GM10248 (cell line): ENCODE measurements around the gene TMEM106C.

Experiments used
- CTCF ChIA-PET: fragments of 300-600 bp; sonication (Branson Sonifier 250); formaldehyde crosslinking; extraction: SDS; loops from one replicate; lab custom pipeline; 2021; ENCODE audit warnings: antibody characterized with exemption; lab: Yijun Ruan, JAX
- POLR2A ChIA-PET: fragments of 350-650 bp; sonication (Branson Sonifier 250); formaldehyde crosslinking; extraction: SDS; loops from one replicate; lab custom pipeline; 2020; ENCODE audit warnings: antibody characterized with exemption; lab: Yijun Ruan, JAX
- DNase-seq: peaks from one replicate; pipeline ENCODE4 v3.0.0; 2012; ENCODE audit errors: extremely low spot score
- CTCF ChIP-seq: IDR thresholded peaks from 2 replicates; pipeline ENCODE4 v1.5.1; 2012; ENCODE audit warnings: mild to moderate bottlenecking, low read depth; ENCODE audit errors: extremely low read depth, missing control alignments, control extremely low read depth

TMEM106C gene

GRCh38 chr12:47967461-47968321 is 4.3 kb downstream of the TMEM106C start:
- DNase-seq: no peak
- ChIA-PET POLR2A (no interaction called here), CTCF (interaction anchor here (0.6 to 1.4 kb wide), 4 partner anchors 8 to 296 kb away, joined by 3 to 6 read pairs (median 4); no protein-coding TSS in a partner anchor)
- TF ChIP-seq CTCF: no peak

GRCh38 chr12:47969845-47970244 is 6.4 kb downstream of the TMEM106C start:
- no peak for TF ChIP-seq CTCF
- no peak for DNase-seq
- CTCF ChIA-PET: interaction anchor here (1.2 to 1.6 kb wide), 2 partner anchors 12 to 195 kb away, joined by 4 read pairs; no protein-coding TSS in a partner anchor
- POLR2A ChIA-PET: no interaction called here

GRCh38 chr12:47970843-47971242 is 7.4 kb downstream of the TMEM106C start:
- no peak for DNase-seq
- POLR2A ChIA-PET: no interaction called here
- CTCF ChIA-PET: interaction anchor here (1.0 to 1.3 kb wide), 3 partner anchors 21 to 192 kb away, joined by 3 to 9 read pairs (median 3); no protein-coding TSS in a partner anchor
- no peak for TF ChIP-seq CTCF

- CTCF ChIA-PET: interaction anchor here (5.9 kb wide), 1 partner anchor 11 kb away, joined by 28 read pairs; the partner anchor contains the start of gene TMEM106C
- no peak for DNase-seq
Observed at GRCh38 chr12:47972895-47973294, 9.5 kb downstream of the TMEM106C start.

GRCh38 chr12:47973870-47974269 is 10.5 kb downstream of the TMEM106C start:
- CTCF ChIA-PET: interaction anchor here (5.9 kb wide), 1 partner anchor 12 kb away, joined by 28 read pairs; the partner anchor contains the start of gene TMEM106C
- TF ChIP-seq CTCF: no peak
- POLR2A ChIA-PET: no interaction called here

More at GRCh38 chr12:47972895-47973294, 9.5 kb downstream of the TMEM106C start:
- TF ChIP-seq CTCF: no peak
- POLR2A ChIA-PET: no interaction called here

GRCh38 chr12:47975036-47975620 is 11.7 kb downstream of the TMEM106C start:
- no peak for TF ChIP-seq CTCF
- POLR2A ChIA-PET: no interaction called here
- CTCF ChIA-PET: interaction anchor here (1.0 to 5.9 kb wide), 4 partner anchors 13 to 173 kb away, joined by 3 to 28 read pairs (median 4); partner anchors contain the start of gene TMEM106C
- no peak for DNase-seq

More at GRCh38 chr12:47973870-47974269, 10.5 kb downstream of the TMEM106C start:
- DNase-seq: no peak
